Mesodermal cell (in vitro differentiated cells): ENCODE results near the gene AMT.

Source experiments
- H3K27ac ChIP-seq: 2 replicates; pipeline ENCODE4 v1.7.0; 2013; ENCODE audit warnings: mild to moderate bottlenecking, low read depth, low read length, moderate library complexity; ENCODE audit not compliant: severe bottlenecking
- H3K36me3 ChIP-seq: 2 replicates; pipeline ENCODE4 v1.7.1; 2013; ENCODE audit warnings: mild to moderate bottlenecking, low read length, moderate library complexity; ENCODE audit not compliant: control insufficient read depth, insufficient read depth
- H3K4me1 ChIP-seq: one replicate; pipeline ENCODE4 v1.7.1; 2013; ENCODE audit warnings: mild to moderate bottlenecking, low read length; ENCODE audit not compliant: insufficient read depth, control insufficient read depth, poor library complexity, severe bottlenecking
- H3K4me3 ChIP-seq: 2 replicates; pipeline ENCODE4 v1.7.0; 2013; ENCODE audit warnings: low read length, control low read depth, mild to moderate bottlenecking; ENCODE audit not compliant: insufficient read depth, poor library complexity, severe bottlenecking; ENCODE audit errors: extremely low read depth
- H3K9me3 ChIP-seq: 2 replicates; pipeline ENCODE4 v1.7.1; 2013; ENCODE audit warnings: mild to moderate bottlenecking, low read length, moderate library complexity; ENCODE audit not compliant: control insufficient read depth
- WGBS, 2 experiments: methylation state at CpG; one replicate each; pipeline ENCODE4 v1.1.5; 2013; ENCODE audit warnings: missing lambda C conversion rate in 2 of 2; ENCODE audit not compliant: insufficient coverage in 2 of 2; 5-methylcytosine and 5-hydroxymethylcytosine counted together

AMT gene

DNA sequence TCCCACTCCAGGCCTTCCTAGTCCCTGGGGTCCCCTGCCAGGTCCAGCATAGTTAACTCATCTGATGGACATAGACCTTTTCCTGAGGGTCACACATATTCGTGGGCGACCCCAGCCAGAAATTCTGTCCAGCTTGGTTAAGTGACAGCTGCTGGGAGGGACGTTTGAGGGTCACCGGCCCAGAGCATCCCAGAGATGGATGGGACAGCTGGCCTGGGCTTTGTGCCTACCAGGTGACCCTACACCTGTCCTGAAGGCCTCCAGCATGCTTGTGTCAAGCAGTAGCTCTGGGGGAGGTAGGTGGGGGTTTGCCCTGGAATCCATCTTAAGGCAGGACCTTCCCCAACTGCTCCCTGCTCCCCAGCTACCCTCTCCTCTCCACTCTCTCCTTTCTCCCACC, 38.7 kb upstream of the AMT start:
- 78 to 89% methylated on average over 4 of the region's 4 CpGs for WGBS, 2 experiments
- H3K4me3 ChIP-seq = no peak overlapping the region
- H3K36me3 ChIP-seq = no peaks in the 10 kb centered on the region
- peak overlapping the region; percentile 91 for H3K27ac ChIP-seq
- H3K9me3 ChIP-seq = no peaks in the 10 kb centered on the region
- peaks cover 56% of the 10 kb centered on the region for H3K4me1 ChIP-seq

DNA sequence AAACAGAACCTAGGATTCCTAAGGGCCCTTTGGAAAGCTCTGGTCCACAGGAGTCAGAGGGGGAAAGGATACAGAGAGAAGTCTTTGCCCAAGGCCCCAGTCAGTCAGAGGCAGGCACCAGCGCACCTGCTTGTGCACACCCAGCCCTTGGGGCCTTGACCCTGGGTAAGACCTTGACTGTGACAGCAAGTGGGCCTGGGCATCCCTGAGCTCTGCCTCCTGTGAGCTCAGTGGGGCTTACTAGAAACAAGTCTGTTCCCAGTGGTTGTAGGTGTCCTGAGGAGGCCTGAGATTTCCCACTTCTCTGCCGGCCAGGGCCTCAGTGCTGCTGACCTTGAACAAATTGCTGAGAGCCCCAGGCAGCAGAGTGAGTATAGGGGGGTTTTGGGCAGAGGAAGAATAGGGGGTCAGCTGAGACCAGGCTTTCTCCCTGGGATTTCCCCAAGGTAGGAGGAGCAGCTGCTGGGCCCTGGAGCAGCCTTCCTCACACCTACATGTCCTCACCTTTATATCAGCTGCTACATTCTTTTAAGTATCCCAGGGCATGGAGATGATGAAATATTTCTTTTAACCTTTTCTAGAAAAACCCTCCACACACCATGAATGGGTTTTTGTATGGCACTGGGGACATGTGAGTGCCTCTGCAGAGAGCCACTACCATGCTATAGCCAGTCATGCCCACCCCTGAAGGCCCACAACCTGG, 38.1 kb upstream of the AMT start:
- H3K9me3 ChIP-seq = no peaks in the 10 kb centered on the region
- WGBS, 2 experiments = 93 to 100% methylated on average over 2 of the region's 2 CpGs
- peak overlapping the region; percentile 91 for H3K27ac ChIP-seq
- H3K4me3 ChIP-seq = no peak overlapping the region
- H3K36me3 ChIP-seq = no peaks in the 10 kb centered on the region
- H3K4me1 ChIP-seq = peaks cover 53% of the 10 kb centered on the region

DNA sequence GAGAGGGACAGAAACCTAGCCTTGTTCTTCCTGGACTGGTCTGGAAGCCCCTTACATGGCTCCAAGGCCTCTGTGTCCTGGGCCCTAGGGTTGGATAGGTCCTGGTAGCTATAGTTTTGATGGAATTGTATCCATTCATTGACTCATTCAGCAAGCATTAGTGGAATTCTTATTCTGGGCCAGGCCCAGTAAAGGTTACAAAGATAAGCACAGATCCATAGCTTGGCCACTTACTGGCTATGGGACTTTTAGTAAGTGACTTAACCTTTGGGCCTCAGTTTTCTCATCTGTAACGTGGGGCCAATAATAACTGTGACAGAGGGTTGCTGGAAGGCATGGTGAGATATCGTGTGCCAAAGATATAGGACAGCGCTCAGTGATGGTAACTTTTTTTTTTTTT, 34.2 kb upstream of the AMT start:
- H3K27ac ChIP-seq = no peak overlapping the region
- 100% methylated on average over 3 of the region's 3 CpGs; no CpG with 5 or more reads in 1 of the 2 experiments for WGBS, 2 experiments
- no peaks in the 10 kb centered on the region for H3K9me3 ChIP-seq
- H3K36me3 ChIP-seq = no peaks in the 10 kb centered on the region
- H3K4me3 ChIP-seq = no peak overlapping the region
- peaks cover 40% of the 10 kb centered on the region for H3K4me1 ChIP-seq

DNA sequence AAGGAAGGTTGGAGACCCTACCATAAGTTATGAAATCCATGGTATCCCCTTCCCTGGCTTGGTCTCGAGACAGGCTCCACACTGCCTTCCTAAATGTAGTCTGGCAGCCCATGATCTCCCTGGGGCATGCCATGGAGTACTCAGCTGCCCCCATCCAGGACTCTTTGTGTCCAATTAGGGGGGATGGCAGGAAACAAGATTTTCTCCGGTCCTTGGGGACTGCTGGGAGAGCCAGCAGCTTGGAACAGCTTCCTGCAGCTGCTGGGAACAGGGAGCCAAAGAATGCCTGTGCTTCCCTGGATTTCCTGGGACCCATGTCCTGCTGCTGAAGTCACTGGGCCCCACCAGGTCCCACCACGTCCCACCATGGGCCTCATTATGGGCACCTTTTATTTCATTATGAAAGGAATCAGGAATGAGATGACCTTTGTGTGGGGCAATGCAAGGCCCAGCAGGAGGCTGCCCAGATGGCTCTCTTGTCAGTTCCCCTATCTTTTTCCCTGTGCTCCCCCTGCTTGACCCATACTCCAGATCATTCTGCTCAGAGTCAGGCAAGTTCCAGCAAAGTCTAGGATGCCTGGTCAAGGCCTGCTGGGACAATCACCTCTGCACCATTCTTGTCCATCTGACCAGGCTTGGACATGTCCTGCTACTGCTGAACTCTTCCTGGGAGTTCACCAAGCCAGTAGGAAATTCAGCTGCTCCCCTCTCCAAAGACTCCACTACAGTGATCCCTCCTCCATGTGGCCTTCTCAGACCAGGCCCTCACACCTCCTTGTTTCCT, 32.8 kb upstream of the AMT start:
- 89 to 94% methylated on average over 2 to 3 of the region's 3 CpGs for WGBS, 2 experiments
- Histone ChIP-seq H3K27ac (no peak overlapping the region), H3K9me3 (no peaks in the 10 kb centered on the region), H3K4me1 (peaks cover 26% of the 10 kb centered on the region), H3K4me3 (no peak overlapping the region), H3K36me3 (no peaks in the 10 kb centered on the region)

DNA sequence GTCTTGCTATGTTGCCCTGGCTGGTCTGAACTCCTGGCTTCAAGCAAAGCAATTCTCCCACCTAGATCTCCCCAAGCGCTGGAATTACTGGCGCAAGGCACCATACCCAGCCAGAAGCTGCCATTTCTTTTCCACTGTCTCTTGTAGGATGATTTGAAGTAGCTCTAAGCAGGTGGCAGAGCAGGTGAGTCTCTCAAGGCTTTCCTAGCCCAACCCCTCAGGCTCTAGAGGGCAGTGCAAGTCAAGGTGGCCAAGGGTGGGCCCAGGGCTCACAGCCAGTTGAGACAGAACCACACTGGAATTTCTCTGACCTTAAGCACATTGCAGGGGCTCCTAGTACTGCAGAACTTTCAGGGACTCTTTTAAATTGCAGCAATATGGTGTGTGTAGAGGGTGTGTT, 32.2 kb upstream of the AMT start:
- Histone ChIP-seq H3K36me3 (no peaks in the 10 kb centered on the region), H3K4me1 (peaks cover 20% of the 10 kb centered on the region), H3K27ac (no peak overlapping the region), H3K9me3 (no peaks in the 10 kb centered on the region), H3K4me3 (no peak overlapping the region)
- WGBS, 2 experiments = 57% methylated on average over 1 of the region's 2 CpGs; no CpG with 5 or more reads in 1 of the 2 experiments

DNA sequence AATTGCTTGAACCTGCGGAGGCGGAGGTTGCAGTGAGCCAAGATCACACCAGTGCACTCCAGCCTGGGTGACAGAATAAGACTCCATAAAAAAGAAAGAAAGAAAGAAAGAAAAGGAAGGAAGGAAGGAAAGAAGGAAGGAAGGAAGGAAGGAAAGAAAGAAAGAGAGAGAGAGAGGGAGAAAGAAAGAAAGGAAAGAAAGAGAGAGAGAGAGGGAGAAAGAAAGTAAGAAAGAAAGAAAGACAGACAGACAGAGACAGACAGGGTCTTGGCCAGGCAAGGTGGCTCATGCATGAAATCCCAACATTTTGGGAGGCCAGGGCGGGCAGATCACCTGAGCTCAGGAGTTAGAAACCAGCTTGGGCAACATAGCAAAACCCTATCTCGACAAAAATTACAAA, 31.3 kb upstream of the AMT start:
- Histone ChIP-seq H3K9me3 (no peaks in the 10 kb centered on the region), H3K27ac (no peak overlapping the region), H3K4me1 (peaks cover 12% of the 10 kb centered on the region), H3K36me3 (no peaks in the 10 kb centered on the region), H3K4me3 (no peak overlapping the region)
- 90 to 92% methylated on average over 2 to 4 of the region's 4 CpGs for WGBS, 2 experiments

DNA sequence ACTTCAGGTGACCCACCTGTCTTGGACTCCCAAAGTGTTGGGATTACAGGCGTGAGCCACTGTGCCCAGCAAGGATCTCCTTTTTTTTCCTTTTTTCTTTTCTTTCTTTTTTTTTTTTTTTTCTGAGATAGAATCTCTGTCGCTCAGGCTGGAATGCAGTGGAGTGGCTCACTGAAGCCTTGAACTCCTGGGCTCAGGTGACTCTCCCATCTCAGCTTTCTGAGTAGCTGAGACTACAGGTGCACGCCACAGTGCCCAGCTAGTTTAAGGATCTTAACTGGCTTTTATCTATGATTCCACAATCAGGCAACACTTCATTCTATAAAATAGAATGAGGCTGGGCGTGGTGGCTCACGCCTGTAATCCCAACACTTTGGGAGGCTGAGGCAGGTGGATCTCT, 23.1 kb upstream of the AMT start:
- no peak overlapping the region for H3K4me3 ChIP-seq
- WGBS, 2 experiments = 83 to 100% methylated on average over 1 to 3 of the region's 5 CpGs
- H3K36me3 ChIP-seq = no peaks in the 10 kb centered on the region
- no peaks in the 10 kb centered on the region for H3K9me3 ChIP-seq
- no peak overlapping the region for H3K27ac ChIP-seq
- no peaks in the 10 kb centered on the region for H3K4me1 ChIP-seq

DNA sequence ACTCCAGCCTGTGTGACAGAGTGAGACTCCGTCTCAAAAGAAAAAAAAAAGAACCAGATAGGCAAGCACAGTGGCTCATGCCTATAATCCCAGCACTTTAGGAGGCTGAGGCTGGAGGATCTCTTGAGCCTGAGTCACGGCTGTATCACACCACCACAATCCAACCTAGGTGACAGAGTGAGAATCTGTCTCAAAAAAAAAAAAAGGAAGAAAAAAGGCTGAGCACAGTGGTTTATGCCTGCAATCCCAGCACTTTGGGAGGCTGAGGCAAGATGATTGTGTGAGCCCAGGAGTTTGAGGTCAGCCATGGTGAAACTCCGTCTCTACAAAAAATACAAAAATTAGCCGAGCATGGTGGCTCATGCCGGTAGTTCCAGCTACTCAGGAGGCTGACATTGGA, 12.5 kb upstream of the AMT start:
- no peaks in the 10 kb centered on the region for H3K36me3 ChIP-seq
- WGBS, 2 experiments = 83 to 90% methylated on average over 3 to 4 of the region's 5 CpGs
- no peak overlapping the region for H3K4me3 ChIP-seq

DNA sequence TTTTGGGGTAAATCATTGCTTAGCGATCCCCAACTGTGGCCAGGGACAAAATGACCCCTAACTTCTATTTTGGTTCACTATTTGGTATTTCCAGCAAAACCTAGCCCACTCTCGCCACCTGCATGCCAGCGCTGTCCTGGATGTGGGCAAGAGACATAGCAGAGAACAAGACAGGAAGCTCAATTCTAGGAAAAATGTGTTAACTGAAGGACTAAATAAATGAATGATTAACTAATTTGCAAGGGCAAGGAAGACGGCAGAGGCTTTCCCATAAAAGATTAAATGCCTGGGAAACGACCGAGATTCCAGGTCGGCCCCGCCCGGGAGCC, 6.4 kb upstream of the AMT start:
- H3K27ac ChIP-seq = no peak overlapping the region
- peak overlapping the region; percentile 61 for H3K4me3 ChIP-seq
- H3K36me3 ChIP-seq = peaks cover 13% of the 10 kb centered on the region
- 1 to 16% methylated on average over 6 to 7 of the region's 9 CpGs for WGBS, 2 experiments
- H3K9me3 ChIP-seq = no peaks in the 10 kb centered on the region
- peaks cover 3% of the 10 kb centered on the region for H3K4me1 ChIP-seq

More for the DNA sequence above, 12.5 kb upstream of the AMT start:
- H3K27ac ChIP-seq = no peak overlapping the region
- no peaks in the 10 kb centered on the region for H3K9me3 ChIP-seq
- H3K4me1 ChIP-seq = peaks cover under 1% of the 10 kb centered on the region

DNA sequence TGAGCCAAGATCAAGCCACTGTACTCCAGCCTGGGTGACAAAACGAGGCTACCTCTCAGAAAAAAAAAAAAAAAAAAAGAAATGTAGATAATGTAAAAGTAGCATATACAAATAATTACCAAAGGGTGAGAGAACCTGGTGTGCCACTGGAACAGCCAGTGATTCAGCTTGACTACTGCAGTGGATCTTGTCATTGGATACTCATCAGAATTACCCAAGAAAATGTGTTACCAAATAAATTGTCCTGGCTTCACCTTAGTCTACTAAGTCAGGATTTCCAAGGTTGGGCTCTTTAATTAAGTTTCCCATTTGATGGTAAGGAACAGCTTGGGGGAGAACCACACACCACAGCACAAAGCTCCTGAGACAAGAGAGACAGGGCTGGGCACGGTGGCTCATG, 5.3 kb upstream of the AMT start:
- H3K9me3 ChIP-seq = no peaks in the 10 kb centered on the region
- no peak overlapping the region for H3K4me3 ChIP-seq
- no peak overlapping the region for H3K27ac ChIP-seq
- WGBS, 2 experiments = 92 to 100% methylated on average over 1 of the region's 2 CpGs
- peaks cover 13% of the 10 kb centered on the region for H3K36me3 ChIP-seq
- H3K4me1 ChIP-seq = peaks cover 8% of the 10 kb centered on the region

DNA sequence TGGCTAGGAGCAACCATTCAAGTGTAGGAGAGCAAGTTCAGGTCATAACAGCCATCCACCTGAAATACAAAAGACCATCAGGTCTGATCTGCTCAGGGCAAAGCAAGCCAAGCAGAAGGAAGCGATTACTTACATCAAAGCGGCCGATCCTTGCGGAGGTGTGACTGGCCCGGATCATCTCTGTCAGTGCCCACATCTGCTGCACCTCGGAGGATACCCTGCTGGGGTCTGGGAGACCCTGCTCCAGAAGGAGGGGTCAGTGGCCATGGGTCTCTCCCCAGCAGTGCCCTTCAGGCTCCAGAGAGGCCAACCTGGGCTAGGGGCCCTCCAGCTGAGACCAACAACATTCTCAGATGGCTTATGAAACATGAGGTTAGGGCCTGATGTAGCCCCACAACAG, 2.5 kb upstream of the AMT start:
- Histone ChIP-seq H3K4me1 (peaks cover 20% of the 10 kb centered on the region), H3K36me3 (peaks cover 13% of the 10 kb centered on the region), H3K27ac (no peak overlapping the region), H3K9me3 (no peaks in the 10 kb centered on the region), H3K4me3 (no peak overlapping the region)
- WGBS, 2 experiments = 96 to 98% methylated on average over 6 of the region's 6 CpGs
